NCI-H446 (cell line): ENCODE results near the gene TNNI3.

Experiments
- DNase-seq, 2 experiments: peaks; one replicate each; lab custom pipeline; 2025; lab: John Stamatoyannopoulos, UW

Gene TNNI3

GRCh38 chr19:55147545-55148251 lies 9.8 kb downstream of the TNNI3 start:
- no peak for DNase-seq

- DNase-seq: peak in 1 of 2 experiments; percentile 39
These were observed 10.7 kb downstream of the TNNI3 start for GRCh38 chr19:55146705-55147273.

GRCh38 chr19:55146078-55146704 lies 11.3 kb downstream of the TNNI3 start:
- DNase-seq: peak; percentile 12 to 62

- no peak for DNase-seq
These were observed 12.3 kb downstream of the TNNI3 start for GRCh38 chr19:55145232-55145631.

- DNase-seq: no peak
These were observed 15.8 kb downstream of the TNNI3 start for GRCh38 chr19:55141696-55142095.

- no peak for DNase-seq
These were observed 19.6 kb downstream of the TNNI3 start for GRCh38 chr19:55137915-55138314.

- no peak for DNase-seq
These were observed 21.0 kb downstream of the TNNI3 start for GRCh38 chr19:55136399-55137102.

- no peak for DNase-seq
These were observed 22.8 kb downstream of the TNNI3 start for GRCh38 chr19:55134736-55135135.

GRCh38 chr19:55133639-55134444 lies 23.7 kb downstream of the TNNI3 start:
- DNase-seq: no peak

- DNase-seq: no peak
These were observed 24.9 kb downstream of the TNNI3 start for GRCh38 chr19:55132453-55133129.

- DNase-seq: no peak
These were observed 26.1 kb downstream of the TNNI3 start for GRCh38 chr19:55131421-55131820.

GRCh38 chr19:55119053-55119452 lies 38.5 kb downstream of the TNNI3 start:
- no peak for DNase-seq

- DNase-seq: no peak
These were observed 39.0 kb downstream of the TNNI3 start for GRCh38 chr19:55118401-55118991.

GRCh38 chr19:55117663-55118391 lies 39.7 kb downstream of the TNNI3 start:
- DNase-seq: peak; percentile 94 to 99

GRCh38 chr19:55116859-55117662 lies 40.5 kb downstream of the TNNI3 start, which contains the start of gene PPP1R12C:
Gene PPP1R12C (minus strand): TSS chr19:55117637. CDS start chr19:55117543, 94 bp downstream.
- DNase-seq: no peak

- peak in 1 of 2 experiments; percentile 34 for DNase-seq
These were observed 41.2 kb downstream of the TNNI3 start for GRCh38 chr19:55116232-55116858.

- no peak for DNase-seq
These were observed 42.0 kb downstream of the TNNI3 start for GRCh38 chr19:55115446-55116065.

GRCh38 chr19:55114566-55115145 lies 42.9 kb downstream of the TNNI3 start:
- DNase-seq: no peak
